H9 (cell line): ENCODE results near the gene BLOC1S3. TPM values are rescaled to one million over a fixed set of nuclear protein-coding genes. Genes with fewer than 3 reads are reported as not detected.
A peak's percentile ranks its signal among the peaks of the same experiment; 100 is the strongest.

Experiments
- DNase-seq: peaks from one replicate; pipeline ENCODE4 v3.0.0-alpha.2; 2017
- H2AFZ ChIP-seq: one replicate; pipeline ENCODE4 v1.6.1; 2013; ENCODE audit warnings: mild to moderate bottlenecking, low read length, control low read depth, moderate library complexity
- H2AK5ac ChIP-seq: 2 replicates; pipeline ENCODE4 v1.6.1; 2013; ENCODE audit warnings: low read length, control low read depth, mixed read lengths; ENCODE audit not compliant: insufficient read length
- H2BK120ac ChIP-seq: one replicate; pipeline ENCODE4 v1.6.1; 2013; ENCODE audit warnings: low read depth, mild to moderate bottlenecking, low read length, control low read depth, inconsistent platforms; ENCODE audit not compliant: poor library complexity, severe bottlenecking
- H2BK12ac ChIP-seq: 2 replicates; pipeline ENCODE4 v1.6.1; 2013; ENCODE audit warnings: low read length, control low read depth, mixed read lengths, low read depth; ENCODE audit not compliant: insufficient read length
- H2BK15ac ChIP-seq: 2 replicates; pipeline ENCODE4 v1.6.1; 2013; ENCODE audit warnings: low read depth, low read length, control low read depth
- H2BK20ac ChIP-seq: one replicate; pipeline ENCODE4 v1.6.1; 2013; ENCODE audit warnings: low read depth, mild to moderate bottlenecking, low read length, control low read depth, inconsistent platforms; ENCODE audit not compliant: poor library complexity, severe bottlenecking
- H2BK5ac ChIP-seq: 2 replicates; pipeline ENCODE4 v1.6.1; 2013; ENCODE audit warnings: low read length, control low read depth, mixed read lengths; ENCODE audit not compliant: insufficient read length
- H3K14ac ChIP-seq: 2 replicates; pipeline ENCODE4 v1.6.1; 2013; ENCODE audit warnings: low read length, control low read depth; ENCODE audit not compliant: insufficient read depth
- H3K18ac ChIP-seq: 2 replicates; pipeline ENCODE4 v1.6.1; 2013; ENCODE audit warnings: low read depth, mild to moderate bottlenecking, mixed read lengths, low read length, control low read depth; ENCODE audit not compliant: insufficient read length
- H3K23ac ChIP-seq: 2 replicates; pipeline ENCODE4 v1.6.1; 2013; ENCODE audit warnings: low read length, control low read depth, mixed read lengths, low read depth; ENCODE audit not compliant: insufficient read length
- H3K23me2 ChIP-seq: 2 replicates; pipeline ENCODE4 v1.6.1; 2013; ENCODE audit warnings: low read depth, mild to moderate bottlenecking, mixed read lengths, low read length, control low read depth; ENCODE audit not compliant: insufficient read length, poor library complexity, severe bottlenecking
- H3K27ac ChIP-seq: 2 replicates; pipeline ENCODE4 v1.5.1; 2013; ENCODE audit warnings: low read length, control low read depth, mixed read lengths, low read depth; ENCODE audit not compliant: insufficient read length
- H3K27me3 ChIP-seq: 2 replicates; pipeline ENCODE4 v1.6.1; 2013; ENCODE audit warnings: low read length, control low read depth, inconsistent platforms; ENCODE audit not compliant: insufficient read depth
- H3K4ac ChIP-seq: 2 replicates; pipeline ENCODE4 v1.6.1; 2013; ENCODE audit warnings: low read depth, mild to moderate bottlenecking, control low read depth, inconsistent platforms, low read length, moderate library complexity
- H3K4me1 ChIP-seq: 2 replicates; pipeline ENCODE4 v1.6.1; 2013; ENCODE audit warnings: low read length, control low read depth, inconsistent platforms; ENCODE audit not compliant: insufficient read depth
- H3K4me2 ChIP-seq: 2 replicates; pipeline ENCODE4 v1.6.1; 2013; ENCODE audit warnings: low read length, control low read depth, mixed read lengths; ENCODE audit not compliant: insufficient read length, insufficient read depth
- H3K56ac ChIP-seq: 2 replicates; pipeline ENCODE4 v1.6.1; 2013; ENCODE audit warnings: low read depth, mild to moderate bottlenecking, mixed read lengths, low read length, control low read depth; ENCODE audit not compliant: insufficient read length
- H3K79me1 ChIP-seq: 2 replicates; pipeline ENCODE4 v1.6.1; 2013; ENCODE audit warnings: low read depth, mild to moderate bottlenecking, moderate library complexity, low read length, control low read depth, inconsistent platforms; ENCODE audit not compliant: insufficient read depth, poor library complexity, severe bottlenecking
- H3K79me2 ChIP-seq: 2 replicates; pipeline ENCODE4 v1.6.1; 2013; ENCODE audit warnings: low read length, control low read depth, inconsistent platforms; ENCODE audit not compliant: insufficient read depth
- H3K9ac ChIP-seq: 2 replicates; pipeline ENCODE4 v1.6.1; 2013; ENCODE audit warnings: low read length, control low read depth, mixed read lengths; ENCODE audit not compliant: insufficient read length; ENCODE audit errors: extremely low read depth
- H3K9me3 ChIP-seq: one replicate; pipeline ENCODE4 v1.6.1; 2013; ENCODE audit warnings: low read depth, low read length, inconsistent platforms; ENCODE audit not compliant: control insufficient read depth
- H3T11ph ChIP-seq: one replicate; pipeline ENCODE4 v1.6.1; 2013; ENCODE audit warnings: mild to moderate bottlenecking, low read length, control low read depth, inconsistent platforms
- H4K20me1 ChIP-seq: one replicate; pipeline ENCODE4 v1.6.1; 2013; ENCODE audit not compliant: control insufficient read depth, insufficient read length, insufficient read depth
- H4K5ac ChIP-seq: 2 replicates; pipeline ENCODE4 v1.6.1; 2013; ENCODE audit warnings: low read depth, mild to moderate bottlenecking, mixed read lengths, low read length, control low read depth; ENCODE audit not compliant: insufficient read length
- H4K8ac ChIP-seq: replicated peaks from 2 replicates; pipeline ENCODE4 v1.6.1; 2013; ENCODE audit warnings: low read length, control low read depth, mixed read lengths, low read depth; ENCODE audit not compliant: insufficient read length
- H4K91ac ChIP-seq: 2 replicates; pipeline ENCODE4 v1.6.1; 2013; ENCODE audit warnings: low read depth, mild to moderate bottlenecking, moderate library complexity, mixed read lengths, low read length, control low read depth; ENCODE audit not compliant: insufficient read length
- H3K27ac Mint-ChIP-seq, 3 experiments: 2 replicates in 2 of 3; 3 replicates in 1 of 3; pipeline ENCODE4 v1.8.0; 2020 to 2021; ENCODE audit warnings: mixed read lengths in 3 of 3, mild to moderate bottlenecking in 1 of 3, moderate library complexity in 1 of 3
- H3K27me3 Mint-ChIP-seq: 2 replicates; pipeline ENCODE4 v1.8.0; 2021; ENCODE audit warnings: low read depth, mild to moderate bottlenecking, moderate library complexity, mixed read lengths
- H3K36me3 Mint-ChIP-seq, 3 experiments: 2 replicates in 2 of 3; 3 replicates in 1 of 3; pipeline ENCODE4 v1.8.0; 2020 to 2021; ENCODE audit warnings: low read depth in 3 of 3, mixed read lengths in 3 of 3; ENCODE audit not compliant: insufficient read depth in 1 of 3
- H3K4me1 Mint-ChIP-seq, 2 experiments: 2 replicates each; pipeline ENCODE4 v1.8.0; 2020; ENCODE audit warnings: mixed read lengths in 2 of 2
- H3K4me3 Mint-ChIP-seq, 2 experiments: 2 replicates in 1 of 2; 3 replicates in 1 of 2; pipeline ENCODE4 v1.8.0; 2020 to 2021; ENCODE audit warnings: mild to moderate bottlenecking in 2 of 2, mixed read lengths in 2 of 2, moderate library complexity in 1 of 2
- H3K9me3 Mint-ChIP-seq, 2 experiments: 2 replicates in 1 of 2; 3 replicates in 1 of 2; pipeline ENCODE4 v1.8.0; 2020; ENCODE audit warnings: mild to moderate bottlenecking in 2 of 2, mixed read lengths in 2 of 2, moderate library complexity in 1 of 2
- WGBS: extraction: QIAGEN DNeasy Blood & Tissue Kit; methylation state at CpG from one replicate; pipeline ENCODE4 v1.1.7; 2013; ENCODE audit warnings: missing lambda C conversion rate, low lambda C conversion rate, mixed read lengths; ENCODE audit not compliant: insufficient read length; ENCODE audit errors: extremely low coverage; 5-methylcytosine and 5-hydroxymethylcytosine counted together
- total RNA-seq: library from RNA; stranded (reverse); gene quantifications from 2 replicates; pipeline ENCODE4 v1.2.1, GENCODE V29; 2021
- TF ChIP-seq, protein P1 (sequence below): fragments of 200-600 bp; sonication (generic); conservative IDR thresholded peaks from 3 replicates; pipeline ENCODE4 v1.8.0; 2021; ENCODE audit warnings: antibody characterized with exemption, mild to moderate bottlenecking

BLOC1S3 gene
- total RNA-seq, 1 experiment from 2014 or later = 9.2 TPM

DNA sequence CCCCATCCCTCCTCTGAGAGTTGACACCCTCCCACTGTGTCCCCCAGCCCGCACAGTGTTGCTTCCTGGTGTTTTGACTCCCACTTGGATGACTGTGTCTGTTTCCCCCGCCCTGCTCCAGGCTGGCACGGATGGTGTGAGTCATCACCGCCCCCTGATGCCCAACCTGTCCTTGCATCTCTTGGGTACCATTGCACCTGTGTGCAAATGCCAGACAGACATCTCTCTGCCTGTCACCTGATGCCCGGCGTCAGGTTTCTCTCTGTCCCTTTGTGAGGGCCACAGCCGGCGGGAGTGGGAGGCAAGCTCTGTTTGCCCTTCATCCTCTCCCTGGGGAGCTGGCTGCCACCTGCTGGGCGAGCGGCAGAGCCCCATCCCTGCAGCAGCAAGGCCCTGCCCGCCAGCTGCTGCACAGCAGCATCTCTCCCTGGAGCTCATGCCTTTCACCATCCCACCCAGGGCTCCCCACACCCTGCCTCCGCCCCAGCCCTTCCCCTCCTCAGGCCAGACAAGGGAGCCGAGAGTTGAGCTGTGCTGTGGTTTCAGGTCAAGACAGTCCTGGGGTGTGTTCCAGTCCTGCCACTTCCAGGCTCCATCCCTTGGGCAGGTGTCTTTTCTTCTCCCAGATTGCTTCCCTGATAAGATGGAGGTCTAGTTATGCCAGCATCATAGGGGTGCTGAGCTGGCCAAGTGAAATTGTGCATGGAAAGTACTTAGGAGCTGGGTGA lies 47.5 kb upstream of the BLOC1S3 start:
- WGBS = no CpG with 5 or more reads among the region's 13 CpGs
- no peaks in the 10 kb centered on the region for H3K27me3 ChIP-seq
- H2BK12ac ChIP-seq = no peak overlapping the region
- H4K20me1 ChIP-seq = no peaks in the 10 kb centered on the region
- H2AK5ac ChIP-seq = no peak overlapping the region
- H3K79me1 ChIP-seq = peaks cover 3% of the 10 kb centered on the region
- no peak overlapping the region for H3K4ac ChIP-seq
- no peak overlapping the region for H2BK15ac ChIP-seq
- Mint-ChIP-seq H3K36me3 (no peaks in the 10 kb centered on the region; a peak in 2 of 7 replicates), H3K4me3 (0 out of 5 replicates have a peak overlapping the region, but pooled peaks of 1 of the 2 experiments have one; percentile 14), H3K4me1 (peaks cover 23 to 27% of the 10 kb centered on the region in 2 experiments), H3K27ac (peak overlapping the region in 2 of 3 experiments; percentile 86 to 96; a peak in 6 of 7 replicates), H3K9me3 (no peaks in the 10 kb centered on the region), H3K27me3 (no peaks in the 10 kb centered on the region)
- no peak overlapping the region for H3K4me2 ChIP-seq
- H3K14ac ChIP-seq = no peak overlapping the region
- no peaks in the 10 kb centered on the region; the same call in 1 of the 2 replicates for H3K79me2 ChIP-seq
- no peaks in the 10 kb centered on the region for H3K9me3 ChIP-seq
- H2BK120ac ChIP-seq = no peak overlapping the region
- H2BK5ac ChIP-seq = no peak overlapping the region
- DNase-seq = no peak
- H3T11ph ChIP-seq = no peak overlapping the region
- H2AFZ ChIP-seq = no peak overlapping the region
- no peak overlapping the region for H3K56ac ChIP-seq
- H3K4me1 ChIP-seq = no peaks in the 10 kb centered on the region; the same call in 1 of the 2 replicates
- H2BK20ac ChIP-seq = no peak overlapping the region
- no peak overlapping the region for H3K18ac ChIP-seq
- no peak overlapping the region for H4K91ac ChIP-seq
- H3K23ac ChIP-seq = no peak overlapping the region
- no peak overlapping the region for H3K9ac ChIP-seq
- H4K5ac ChIP-seq = no peak overlapping the region
- no peak overlapping the region for H4K8ac ChIP-seq
- TF ChIP-seq, protein P1, sequence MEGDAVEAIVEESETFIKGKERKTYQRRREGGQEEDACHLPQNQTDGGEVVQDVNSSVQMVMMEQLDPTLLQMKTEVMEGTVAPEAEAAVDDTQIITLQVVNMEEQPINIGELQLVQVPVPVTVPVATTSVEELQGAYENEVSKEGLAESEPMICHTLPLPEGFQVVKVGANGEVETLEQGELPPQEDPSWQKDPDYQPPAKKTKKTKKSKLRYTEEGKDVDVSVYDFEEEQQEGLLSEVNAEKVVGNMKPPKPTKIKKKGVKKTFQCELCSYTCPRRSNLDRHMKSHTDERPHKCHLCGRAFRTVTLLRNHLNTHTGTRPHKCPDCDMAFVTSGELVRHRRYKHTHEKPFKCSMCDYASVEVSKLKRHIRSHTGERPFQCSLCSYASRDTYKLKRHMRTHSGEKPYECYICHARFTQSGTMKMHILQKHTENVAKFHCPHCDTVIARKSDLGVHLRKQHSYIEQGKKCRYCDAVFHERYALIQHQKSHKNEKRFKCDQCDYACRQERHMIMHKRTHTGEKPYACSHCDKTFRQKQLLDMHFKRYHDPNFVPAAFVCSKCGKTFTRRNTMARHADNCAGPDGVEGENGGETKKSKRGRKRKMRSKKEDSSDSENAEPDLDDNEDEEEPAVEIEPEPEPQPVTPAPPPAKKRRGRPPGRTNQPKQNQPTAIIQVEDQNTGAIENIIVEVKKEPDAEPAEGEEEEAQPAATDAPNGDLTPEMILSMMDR = no peak
- H3K23me2 ChIP-seq = peaks cover 4% of the 10 kb centered on the region
- no peak overlapping the region for H3K27ac ChIP-seq
